Upper lobe of left lung (tissue), 4 donors: ENCODE measurements around the gene ERI3.

Source experiments
- CTCF ChIP-seq, 6 experiments: fragments of 450-650 bp in 4 of 6; fragments of 200-600 bp in 2 of 6; sonication (generic) in 2 of 6; IDR thresholded peaks; one replicate each; pipeline ENCODE4 v1.5.1; 2016 to 2019; ENCODE audit warnings: antibody characterized with exemption in 6 of 6
- POLR2A ChIP-seq, 4 donors: fragments of 450-650 bp; IDR thresholded peaks; one replicate each; pipeline ENCODE4 v1.5.1; 2016 to 2017; ENCODE audit warnings: antibody characterized with exemption in 4 of 4, mild to moderate bottlenecking in 2 of 4
- POLR2AphosphoS5 ChIP-seq, 2 donors: sonication (generic); formaldehyde crosslinking; IDR thresholded peaks; one replicate each; pipeline ENCODE4 v1.5.1; 2017; ENCODE audit warnings: antibody characterized with exemption in 2 of 2

GRCh38 chr1:44261171-44261817, 93.8 kb downstream of the ERI3 start:
- TF ChIP-seq CTCF (IDR thresholded peaks at IDR 0.05), result no peak
- TF ChIP-seq POLR2A (IDR thresholded peaks at IDR 0.05), result no peak
- TF ChIP-seq POLR2AphosphoS5 (IDR thresholded peaks at IDR 0.05), result no peak
